Fibroblast of lung (primary cell): ENCODE measurements around the gene CA6. TPM values are rescaled to one million over a fixed set of nuclear protein-coding genes. Genes with fewer than 3 reads are reported as not detected.
A peak's percentile ranks its signal among the peaks of the same experiment; 100 is the strongest.

Source experiments
- DNase-seq, 2 donors: peaks; one replicate each; pipeline versions ENCODE4 v3.0.0 to v3.0.0-alpha.2; 2010; ENCODE audit warnings: low read depth in 2 of 2
- H2AFZ ChIP-seq: 2 replicates; pipeline ENCODE4 v1.5.1; 2012; ENCODE audit warnings: low read length, control low read depth, inconsistent platforms
- H3K27ac ChIP-seq: 2 replicates; pipeline ENCODE4 v1.5.1; 2011; ENCODE audit warnings: low read length, control low read depth; ENCODE audit not compliant: insufficient read depth
- H3K27me3 ChIP-seq: 2 replicates; pipeline ENCODE4 v1.5.1; 2011; ENCODE audit warnings: mild to moderate bottlenecking, low read length; ENCODE audit not compliant: control insufficient read depth, insufficient read depth
- H3K36me3 ChIP-seq: 2 replicates; pipeline ENCODE4 v1.5.1; 2011; ENCODE audit warnings: low read length; ENCODE audit not compliant: control insufficient read depth, insufficient read depth
- H3K4me1 ChIP-seq: 2 replicates; pipeline ENCODE4 v1.5.1; 2011; ENCODE audit warnings: low read length; ENCODE audit not compliant: control insufficient read depth, insufficient read depth; ENCODE audit errors: extremely low read depth
- H3K4me2 ChIP-seq: 2 replicates; pipeline ENCODE4 v1.5.1; 2011; ENCODE audit warnings: low read length, control low read depth; ENCODE audit not compliant: insufficient read depth; ENCODE audit errors: extremely low read depth
- H3K4me3 ChIP-seq, 4 experiments: fragments of 200-600 bp in 1 of 4; sonication (generic) in 1 of 4; replicated peaks in 1 of 4; 2 replicates each; pipeline ENCODE4 v1.5.1; 2011 to 2016; ENCODE audit warnings: low read length in 4 of 4, low read depth in 3 of 4, mild to moderate bottlenecking in 3 of 4, control low read depth in 2 of 4, inconsistent platforms in 1 of 4, mixed read lengths in 1 of 4; ENCODE audit not compliant: insufficient read depth in 1 of 4; ENCODE audit errors: control extremely low read depth in 1 of 4
- H3K79me2 ChIP-seq: 2 replicates; pipeline ENCODE4 v1.5.1; 2012; ENCODE audit warnings: mild to moderate bottlenecking, low read length, inconsistent platforms; ENCODE audit not compliant: control insufficient read depth, insufficient read depth
- H3K9ac ChIP-seq: 2 replicates; pipeline ENCODE4 v1.5.1; 2011; ENCODE audit warnings: mild to moderate bottlenecking, low read length, control low read depth; ENCODE audit not compliant: insufficient read depth
- H3K9me3 ChIP-seq: 2 replicates; pipeline ENCODE4 v1.5.1; 2012; ENCODE audit warnings: low read depth, low read length; ENCODE audit not compliant: control insufficient read depth, insufficient read depth
- H4K20me1 ChIP-seq: 2 replicates; pipeline ENCODE4 v1.5.1; 2011; ENCODE audit warnings: low read length; ENCODE audit not compliant: control insufficient read depth, insufficient read depth; ENCODE audit errors: extremely low read depth
- CTCF ChIP-seq, 2 donors: IDR thresholded peaks in 1 of 2; conservative IDR thresholded peaks in 1 of 2; 1 replicate in 1 of 2; 2 replicates in 1 of 2; pipeline ENCODE4 v1.5.1; 2011 to 2012; ENCODE audit warnings: low read length in 2 of 2, control low read depth in 1 of 2, inconsistent platforms in 1 of 2, low read depth in 1 of 2, mild to moderate bottlenecking in 1 of 2
- EZH2 ChIP-seq: IDR thresholded peaks from 2 replicates; pipeline ENCODE4 v1.5.1; 2012; ENCODE audit warnings: low read length, control low read depth, mild to moderate bottlenecking; ENCODE audit errors: missing control alignments
- polyA plus RNA-seq, 2 donors: library from polyadenylated mRNA; depleted of rRNA in 1 of 2; stranded (reverse) in 1 of 2; unstranded in 1 of 2; fragments of >200 nt; gene quantifications; 2 replicates each; pipeline ENCODE4 v1.2.1, GENCODE V29; 2011 to 2012; ENCODE audit warnings: missing spikeins in 1 of 2
- total RNA-seq: library from RNA; depleted of rRNA; stranded (reverse); fragments of >200 nt; gene quantifications from 2 replicates; pipeline ENCODE4 v1.2.1, GENCODE V29; 2014

The CA6 gene
- total and polyA plus RNA-seq, 2 donors (not counting 1 experiment from before 2014, with no cell fraction given): not detected

GRCh38 chr1:8903410-8903809, 42.3 kb upstream of the CA6 start:
- TF ChIP-seq CTCF (conservative IDR thresholded peaks at IDR 0.05 in 1 of 2, IDR thresholded peaks at IDR 0.05 in 1 of 2; ENCODE audit: low read depth in 1 of 2, low read length in 2 of 2) (no peak), EZH2 (no peak)
- H3K9ac ChIP-seq: no peak overlapping the region

GRCh38 chr1:8903908-8904650, 41.6 kb upstream of the CA6 start:
- peak; percentile 88 to 98 for DNase-seq
- H3K9me3 ChIP-seq: no peaks in the 10 kb centered on the region
- H3K79me2 ChIP-seq: no peaks in the 10 kb centered on the region
- peak overlapping the region; percentile 31 for H3K27ac ChIP-seq
- no peak overlapping the region for H3K9ac ChIP-seq
- H3K4me1 ChIP-seq: peaks cover 15% of the 10 kb centered on the region
- H3K4me2 ChIP-seq: peak overlapping the region; percentile 46
- peak overlapping the region; percentile 28 for H2AFZ ChIP-seq
- no peaks in the 10 kb centered on the region for H3K36me3 ChIP-seq
- H3K4me3 ChIP-seq: no peak overlapping the region
- H4K20me1 ChIP-seq: no peaks in the 10 kb centered on the region
- no peak for TF ChIP-seq EZH2
- TF ChIP-seq CTCF (conservative IDR thresholded peaks at IDR 0.05 in 1 of 2, IDR thresholded peaks at IDR 0.05 in 1 of 2; ENCODE audit: low read depth in 1 of 2, low read length in 2 of 2): no peak
- no peaks in the 10 kb centered on the region for H3K27me3 ChIP-seq

More at GRCh38 chr1:8903410-8903809, 42.3 kb upstream of the CA6 start:
- H3K79me2 ChIP-seq: no peaks in the 10 kb centered on the region
- peak overlapping the region; percentile 31 for H3K27ac ChIP-seq
- H3K36me3 ChIP-seq: no peaks in the 10 kb centered on the region
- H3K4me1 ChIP-seq: peaks cover 15% of the 10 kb centered on the region
- no peaks in the 10 kb centered on the region for H4K20me1 ChIP-seq
- no peak overlapping the region for H3K4me3 ChIP-seq
- H2AFZ ChIP-seq: no peak overlapping the region
- DNase-seq: peak in 1 of 2 donors; percentile 44
- no peaks in the 10 kb centered on the region for H3K9me3 ChIP-seq
- peak overlapping the region; percentile 46 for H3K4me2 ChIP-seq
- H3K27me3 ChIP-seq: no peaks in the 10 kb centered on the region

GRCh38 chr1:8905582-8906191, 40.0 kb upstream of the CA6 start:
- no peaks in the 10 kb centered on the region for H3K27me3 ChIP-seq
- no peak overlapping the region for H3K27ac ChIP-seq
- TF ChIP-seq EZH2 (no peak), CTCF (conservative IDR thresholded peaks at IDR 0.05 in 1 of 2, IDR thresholded peaks at IDR 0.05 in 1 of 2; ENCODE audit: low read depth in 1 of 2, low read length in 2 of 2) (no peak)
- H3K36me3 ChIP-seq: no peaks in the 10 kb centered on the region
- no peaks in the 10 kb centered on the region for H3K79me2 ChIP-seq
- no peak overlapping the region for H3K9ac ChIP-seq
- no peak overlapping the region for H3K4me2 ChIP-seq
- no peaks in the 10 kb centered on the region for H3K9me3 ChIP-seq
- peaks cover 15% of the 10 kb centered on the region for H3K4me1 ChIP-seq
- H4K20me1 ChIP-seq: no peaks in the 10 kb centered on the region
- DNase-seq: peak in 1 of 2 donors; percentile 58
- H3K4me3 ChIP-seq: no peak overlapping the region
- H2AFZ ChIP-seq: no peak overlapping the region
